ENCODE data around the gene RPUSD2. TPM values are rescaled to one million over a fixed set of nuclear protein-coding genes. Genes with fewer than 3 reads are reported as not detected.

Gene RPUSD2
- total RNA-seq, 1 experiment from 2014 or later, result 17.5 TPM

DNA sequence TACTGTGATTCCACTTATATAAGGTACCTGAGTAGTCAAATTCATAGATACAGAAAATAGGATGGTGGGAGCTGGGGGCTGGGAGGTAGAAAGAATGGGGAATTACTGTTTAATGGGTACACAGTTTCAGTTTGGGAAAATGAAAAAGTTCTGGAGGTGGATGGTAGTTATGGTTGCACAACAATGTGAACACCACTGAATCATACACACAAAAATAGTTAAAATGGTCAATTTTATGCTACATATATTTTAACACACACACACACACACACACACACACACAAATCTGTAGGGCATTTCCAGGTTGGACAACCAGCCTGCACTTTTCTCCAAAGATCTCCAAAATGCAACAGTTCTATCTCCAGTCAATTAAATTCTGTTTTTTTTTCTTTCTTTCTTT, 5.7 kb upstream of the RPUSD2 start:
- Histone ChIP-seq H3K9me3 (ENCODE audit: control insufficient read depth, insufficient read depth, low read depth, low read length) (no peaks in the 10 kb centered on the region), H3K4me3 (ENCODE audit: low read depth in 2 of 2, low read length in 2 of 2) (peak overlapping the region; percentile 78 to 95), H3K4me1 (ENCODE audit: control insufficient read depth, insufficient read depth, low read length) (peaks cover 3% of the 10 kb centered on the region; the same call in 1 of the 2 replicates), H3K27me3 (ENCODE audit: control insufficient read depth, insufficient read depth, low read length) (no peaks in the 10 kb centered on the region), H3K36me3 (ENCODE audit: control insufficient read depth, insufficient read depth, low read length) (no peaks in the 10 kb centered on the region), H3K27ac (ENCODE audit: low read length) (no peak overlapping the region)
- ChIA-PET POLR2A (interaction anchor here (0.6 kb wide), 1 partner anchor 39 kb away, joined by 3 read pairs; no protein-coding TSS in a partner anchor), CTCF (no interaction called here)
- in situ Hi-C loops (cut with HindIII; ENCODE audit: low pct_unique_long_range_greater_than_20kb, low sequenced_read_pairs) (no loop called here), intact Hi-C loops (cut with micrococcal nuclease; ENCODE audit: unreplicated experiment) (no loop called here)
- TF ChIP-seq REST (IDR thresholded peaks at IDR 0.05; ENCODE audit: insufficient read depth in 1 of 2, low read depth in 2 of 2, low read length in 1 of 2) (no peak), POLR2AphosphoS5 (IDR thresholded peaks at IDR 0.05; ENCODE audit: low read depth, low read length) (no peak), SIN3A (IDR thresholded peaks at IDR 0.05; ENCODE audit: borderline replicate concordance, insufficient read depth, low read depth, low read length) (no peak), TCF7L2 (IDR thresholded peaks at IDR 0.05; ENCODE audit: low read depth, low read length) (no peak)
- TF ChIP-seq, protein P1, sequence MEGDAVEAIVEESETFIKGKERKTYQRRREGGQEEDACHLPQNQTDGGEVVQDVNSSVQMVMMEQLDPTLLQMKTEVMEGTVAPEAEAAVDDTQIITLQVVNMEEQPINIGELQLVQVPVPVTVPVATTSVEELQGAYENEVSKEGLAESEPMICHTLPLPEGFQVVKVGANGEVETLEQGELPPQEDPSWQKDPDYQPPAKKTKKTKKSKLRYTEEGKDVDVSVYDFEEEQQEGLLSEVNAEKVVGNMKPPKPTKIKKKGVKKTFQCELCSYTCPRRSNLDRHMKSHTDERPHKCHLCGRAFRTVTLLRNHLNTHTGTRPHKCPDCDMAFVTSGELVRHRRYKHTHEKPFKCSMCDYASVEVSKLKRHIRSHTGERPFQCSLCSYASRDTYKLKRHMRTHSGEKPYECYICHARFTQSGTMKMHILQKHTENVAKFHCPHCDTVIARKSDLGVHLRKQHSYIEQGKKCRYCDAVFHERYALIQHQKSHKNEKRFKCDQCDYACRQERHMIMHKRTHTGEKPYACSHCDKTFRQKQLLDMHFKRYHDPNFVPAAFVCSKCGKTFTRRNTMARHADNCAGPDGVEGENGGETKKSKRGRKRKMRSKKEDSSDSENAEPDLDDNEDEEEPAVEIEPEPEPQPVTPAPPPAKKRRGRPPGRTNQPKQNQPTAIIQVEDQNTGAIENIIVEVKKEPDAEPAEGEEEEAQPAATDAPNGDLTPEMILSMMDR (IDR thresholded peaks at IDR 0.05), result no peak
- no peak for DNase-seq (ENCODE audit: low read depth, low spot score)
- no peak for ATAC-seq
- BruUV-seq (replicated peaks), result no TSS peak

- Histone ChIP-seq H3K4me1 (ENCODE audit: control insufficient read depth, insufficient read depth, low read length) (peaks cover 4% of the 10 kb centered on the region; the same call in 1 of the 2 replicates), H3K27ac (ENCODE audit: low read length) (peak within 1 kb of the TSS; percentile 92), H3K9me3 (ENCODE audit: control insufficient read depth, insufficient read depth, low read depth, low read length) (no peaks in the 10 kb centered on the region), H3K4me3 (ENCODE audit: low read depth in 2 of 2, low read length in 2 of 2) (peak within 1 kb of the TSS; percentile 78 to 95), H3K27me3 (ENCODE audit: control insufficient read depth, insufficient read depth, low read length) (no peaks in the 10 kb centered on the region), H3K36me3 (ENCODE audit: control insufficient read depth, insufficient read depth, low read length) (no peaks in the 10 kb centered on the region; the same call in 1 of the 2 replicates)
- ChIA-PET POLR2A (interaction anchor here (0.6 to 0.7 kb wide), 2 partner anchors 122 to 148 kb away, joined by 6 to 7 read pairs; no protein-coding TSS in a partner anchor), CTCF (interaction anchor here (0.5 to 0.7 kb wide), 2 partner anchors 95 to 115 kb away, joined by 4 read pairs; no protein-coding TSS in a partner anchor)
- TSS peak; percentile 89 for BruUV-seq (replicated peaks)
- ATAC-seq (peak; percentile 98), DNase-seq (ENCODE audit: low read depth, low spot score) (peak; percentile 96)
- in situ Hi-C loops (cut with HindIII; ENCODE audit: low pct_unique_long_range_greater_than_20kb, low sequenced_read_pairs), result no loop called here
- intact Hi-C loops (cut with micrococcal nuclease; ENCODE audit: unreplicated experiment), result no loop called here
- TF ChIP-seq POLR2AphosphoS5 (IDR thresholded peaks at IDR 0.05; ENCODE audit: low read depth, low read length) (peak; percentile 82), TCF7L2 (IDR thresholded peaks at IDR 0.05; ENCODE audit: low read depth, low read length) (no peak; the same call in 1 of the 2 replicates), SIN3A (IDR thresholded peaks at IDR 0.05; ENCODE audit: borderline replicate concordance, insufficient read depth, low read depth, low read length) (peak; percentile 78; the same call in 1 of the 2 replicates), REST (IDR thresholded peaks at IDR 0.05; ENCODE audit: insufficient read depth in 1 of 2, low read depth in 2 of 2, low read length in 1 of 2) (no peak)
- TF ChIP-seq, protein P1 (IDR thresholded peaks at IDR 0.05), result no peak
These were observed 4.3 kb upstream of the RPUSD2 start, which contains the start of gene CCDC32 for GRCh38 chr15:40564591-40565332. CCDC32 (minus strand) TSS chr15:40565042; CDS start chr15:40563015, 2,027 bp downstream.
